ENCODE results near the gene PTPRD. TPM values are rescaled to one million over a fixed set of nuclear protein-coding genes. Genes with fewer than 3 reads are reported as not detected.

PTPRD gene
- total RNA-seq, 1 experiment from 2014 or later: not detected

DNA sequence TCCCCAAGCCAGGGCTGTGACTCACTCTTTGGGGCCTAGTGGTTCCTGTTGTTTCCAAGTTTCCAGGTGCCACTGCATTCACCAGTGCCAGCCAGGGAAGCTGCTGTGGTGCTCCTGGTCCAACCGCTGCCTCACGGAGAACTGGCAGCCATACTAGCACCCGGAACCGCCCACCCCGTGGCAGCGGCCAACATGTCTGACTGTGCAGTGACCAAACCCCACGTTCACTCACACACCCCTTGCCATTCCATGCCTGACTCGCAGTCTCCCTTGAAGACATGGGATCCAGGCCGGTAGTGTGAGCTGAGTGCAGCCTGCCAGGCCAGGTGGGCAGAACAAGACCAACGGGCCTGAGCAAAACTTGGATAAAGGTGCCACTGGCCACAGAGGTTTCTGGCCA is 1968.2 kb downstream of the PTPRD start:
- intact Hi-C loops (cut with micrococcal nuclease; ENCODE audit: unreplicated experiment): no loop called here
- Histone ChIP-seq H3K27ac (ENCODE audit: low read length) (no peak overlapping the region), H3K9me3 (ENCODE audit: control insufficient read depth, insufficient read depth, low read depth, low read length) (no peaks in the 10 kb centered on the region), H3K36me3 (ENCODE audit: control insufficient read depth, insufficient read depth, low read length) (no peaks in the 10 kb centered on the region), H3K4me3 (ENCODE audit: low read depth in 2 of 2, low read length in 2 of 2) (no peak overlapping the region), H3K4me1 (ENCODE audit: control insufficient read depth, insufficient read depth, low read length) (no peaks in the 10 kb centered on the region), H3K27me3 (ENCODE audit: control insufficient read depth, insufficient read depth, low read length) (no peaks in the 10 kb centered on the region)
- DNase-seq (ENCODE audit: low read depth, low spot score) (no peak), ATAC-seq (no peak)
- BruUV-seq (replicated peaks): no TSS peak
- POLR2A ChIA-PET: no interaction called here
- CTCF ChIA-PET: no interaction called here
- in situ Hi-C loops (cut with HindIII; ENCODE audit: low pct_unique_long_range_greater_than_20kb, low sequenced_read_pairs): no loop called here
- TF ChIP-seq, protein P1, sequence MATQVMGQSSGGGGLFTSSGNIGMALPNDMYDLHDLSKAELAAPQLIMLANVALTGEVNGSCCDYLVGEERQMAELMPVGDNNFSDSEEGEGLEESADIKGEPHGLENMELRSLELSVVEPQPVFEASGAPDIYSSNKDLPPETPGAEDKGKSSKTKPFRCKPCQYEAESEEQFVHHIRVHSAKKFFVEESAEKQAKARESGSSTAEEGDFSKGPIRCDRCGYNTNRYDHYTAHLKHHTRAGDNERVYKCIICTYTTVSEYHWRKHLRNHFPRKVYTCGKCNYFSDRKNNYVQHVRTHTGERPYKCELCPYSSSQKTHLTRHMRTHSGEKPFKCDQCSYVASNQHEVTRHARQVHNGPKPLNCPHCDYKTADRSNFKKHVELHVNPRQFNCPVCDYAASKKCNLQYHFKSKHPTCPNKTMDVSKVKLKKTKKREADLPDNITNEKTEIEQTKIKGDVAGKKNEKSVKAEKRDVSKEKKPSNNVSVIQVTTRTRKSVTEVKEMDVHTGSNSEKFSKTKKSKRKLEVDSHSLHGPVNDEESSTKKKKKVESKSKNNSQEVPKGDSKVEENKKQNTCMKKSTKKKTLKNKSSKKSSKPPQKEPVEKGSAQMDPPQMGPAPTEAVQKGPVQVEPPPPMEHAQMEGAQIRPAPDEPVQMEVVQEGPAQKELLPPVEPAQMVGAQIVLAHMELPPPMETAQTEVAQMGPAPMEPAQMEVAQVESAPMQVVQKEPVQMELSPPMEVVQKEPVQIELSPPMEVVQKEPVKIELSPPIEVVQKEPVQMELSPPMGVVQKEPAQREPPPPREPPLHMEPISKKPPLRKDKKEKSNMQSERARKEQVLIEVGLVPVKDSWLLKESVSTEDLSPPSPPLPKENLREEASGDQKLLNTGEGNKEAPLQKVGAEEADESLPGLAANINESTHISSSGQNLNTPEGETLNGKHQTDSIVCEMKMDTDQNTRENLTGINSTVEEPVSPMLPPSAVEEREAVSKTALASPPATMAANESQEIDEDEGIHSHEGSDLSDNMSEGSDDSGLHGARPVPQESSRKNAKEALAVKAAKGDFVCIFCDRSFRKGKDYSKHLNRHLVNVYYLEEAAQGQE (IDR thresholded peaks at IDR 0.05; ENCODE audit: insufficient read depth in 1 of 2, low read depth in 2 of 2, low read length in 1 of 2): no peak
- TF ChIP-seq TCF7L2 (IDR thresholded peaks at IDR 0.05; ENCODE audit: low read depth, low read length) (no peak), POLR2AphosphoS5 (IDR thresholded peaks at IDR 0.05; ENCODE audit: low read depth, low read length) (no peak), SIN3A (IDR thresholded peaks at IDR 0.05; ENCODE audit: borderline replicate concordance, insufficient read depth, low read depth, low read length) (no peak)
- TF ChIP-seq, protein P2, sequence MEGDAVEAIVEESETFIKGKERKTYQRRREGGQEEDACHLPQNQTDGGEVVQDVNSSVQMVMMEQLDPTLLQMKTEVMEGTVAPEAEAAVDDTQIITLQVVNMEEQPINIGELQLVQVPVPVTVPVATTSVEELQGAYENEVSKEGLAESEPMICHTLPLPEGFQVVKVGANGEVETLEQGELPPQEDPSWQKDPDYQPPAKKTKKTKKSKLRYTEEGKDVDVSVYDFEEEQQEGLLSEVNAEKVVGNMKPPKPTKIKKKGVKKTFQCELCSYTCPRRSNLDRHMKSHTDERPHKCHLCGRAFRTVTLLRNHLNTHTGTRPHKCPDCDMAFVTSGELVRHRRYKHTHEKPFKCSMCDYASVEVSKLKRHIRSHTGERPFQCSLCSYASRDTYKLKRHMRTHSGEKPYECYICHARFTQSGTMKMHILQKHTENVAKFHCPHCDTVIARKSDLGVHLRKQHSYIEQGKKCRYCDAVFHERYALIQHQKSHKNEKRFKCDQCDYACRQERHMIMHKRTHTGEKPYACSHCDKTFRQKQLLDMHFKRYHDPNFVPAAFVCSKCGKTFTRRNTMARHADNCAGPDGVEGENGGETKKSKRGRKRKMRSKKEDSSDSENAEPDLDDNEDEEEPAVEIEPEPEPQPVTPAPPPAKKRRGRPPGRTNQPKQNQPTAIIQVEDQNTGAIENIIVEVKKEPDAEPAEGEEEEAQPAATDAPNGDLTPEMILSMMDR (IDR thresholded peaks at IDR 0.05): no peak

DNA sequence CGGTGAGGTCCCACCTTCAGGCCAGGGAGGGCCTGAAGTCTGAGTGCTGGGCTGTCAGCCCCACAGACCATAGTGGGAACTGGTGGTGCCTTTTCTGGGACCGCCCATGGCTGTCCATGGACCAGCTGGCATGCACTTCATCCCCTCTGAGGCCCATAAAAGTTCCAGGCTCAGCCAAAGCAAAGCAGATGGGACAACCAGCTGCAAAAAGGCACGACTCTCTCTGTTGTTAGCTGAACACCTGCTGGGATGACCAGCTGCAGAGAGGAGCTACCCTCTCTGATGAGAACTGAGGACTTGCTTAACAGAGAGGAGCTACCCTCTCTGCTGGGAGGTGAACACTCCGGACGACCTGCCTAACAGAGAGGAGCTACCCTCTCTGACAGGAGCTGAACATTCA is 1968.9 kb downstream of the PTPRD start:
- intact Hi-C loops (cut with micrococcal nuclease; ENCODE audit: unreplicated experiment) (no loop called here), in situ Hi-C loops (cut with HindIII; ENCODE audit: low pct_unique_long_range_greater_than_20kb, low sequenced_read_pairs) (no loop called here)
- Histone ChIP-seq H3K27ac (ENCODE audit: low read length) (no peak overlapping the region), H3K36me3 (ENCODE audit: control insufficient read depth, insufficient read depth, low read length) (no peaks in the 10 kb centered on the region), H3K4me1 (ENCODE audit: control insufficient read depth, insufficient read depth, low read length) (no peaks in the 10 kb centered on the region), H3K4me3 (ENCODE audit: low read depth in 2 of 2, low read length in 2 of 2) (no peak overlapping the region), H3K27me3 (ENCODE audit: control insufficient read depth, insufficient read depth, low read length) (no peaks in the 10 kb centered on the region), H3K9me3 (ENCODE audit: control insufficient read depth, insufficient read depth, low read depth, low read length) (no peaks in the 10 kb centered on the region)
- no TSS peak for BruUV-seq (replicated peaks)
- ATAC-seq (no peak), DNase-seq (ENCODE audit: low read depth, low spot score) (no peak)
- ChIA-PET POLR2A (no interaction called here), CTCF (no interaction called here)
- TF ChIP-seq, protein P1 (IDR thresholded peaks at IDR 0.05; ENCODE audit: insufficient read depth in 1 of 2, low read depth in 2 of 2, low read length in 1 of 2): no peak
- TF ChIP-seq, protein P2 (IDR thresholded peaks at IDR 0.05): no peak
- TF ChIP-seq TCF7L2 (IDR thresholded peaks at IDR 0.05; ENCODE audit: low read depth, low read length): no peak
- no peak for TF ChIP-seq SIN3A (IDR thresholded peaks at IDR 0.05; ENCODE audit: borderline replicate concordance, insufficient read depth, low read depth, low read length)
- no peak for TF ChIP-seq POLR2AphosphoS5 (IDR thresholded peaks at IDR 0.05; ENCODE audit: low read depth, low read length)
